ENCODE data around the gene SOX11. TPM values are rescaled to one million over a fixed set of nuclear protein-coding genes. Genes with fewer than 3 reads are reported as not detected.

Gene SOX11
- total and polyA plus RNA-seq, 2 of the 8 experiments (the other 6 are each of a cell fraction or from before 2014, with no cell fraction given) = 9.0 to 55.6 TPM

- TF ChIP-seq E2F6 (IDR thresholded peaks at IDR 0.05) = peak; percentile 81
Observed at GRCh38 chr2:5706717-5707455, 14.7 kb downstream of the SOX11 start (continued).
